H9 (cell line): ENCODE data around the gene RPS8. TPM values are rescaled to one million over a fixed set of nuclear protein-coding genes. Genes with fewer than 3 reads are reported as not detected.

Experiments
- DNase-seq: peaks from one replicate; pipeline ENCODE4 v3.0.0-alpha.2; 2017
- H2AFZ ChIP-seq: one replicate; pipeline ENCODE4 v1.6.1; 2013; ENCODE audit warnings: mild to moderate bottlenecking, low read length, control low read depth, moderate library complexity
- H2AK5ac ChIP-seq: 2 replicates; pipeline ENCODE4 v1.6.1; 2013; ENCODE audit warnings: low read length, control low read depth, mixed read lengths; ENCODE audit not compliant: insufficient read length
- H2BK120ac ChIP-seq: one replicate; pipeline ENCODE4 v1.6.1; 2013; ENCODE audit warnings: low read depth, mild to moderate bottlenecking, low read length, control low read depth, inconsistent platforms; ENCODE audit not compliant: poor library complexity, severe bottlenecking
- H2BK12ac ChIP-seq: 2 replicates; pipeline ENCODE4 v1.6.1; 2013; ENCODE audit warnings: low read length, control low read depth, mixed read lengths, low read depth; ENCODE audit not compliant: insufficient read length
- H2BK15ac ChIP-seq: 2 replicates; pipeline ENCODE4 v1.6.1; 2013; ENCODE audit warnings: low read depth, low read length, control low read depth
- H2BK20ac ChIP-seq: one replicate; pipeline ENCODE4 v1.6.1; 2013; ENCODE audit warnings: low read depth, mild to moderate bottlenecking, low read length, control low read depth, inconsistent platforms; ENCODE audit not compliant: poor library complexity, severe bottlenecking
- H2BK5ac ChIP-seq: 2 replicates; pipeline ENCODE4 v1.6.1; 2013; ENCODE audit warnings: low read length, control low read depth, mixed read lengths; ENCODE audit not compliant: insufficient read length
- H3K14ac ChIP-seq: 2 replicates; pipeline ENCODE4 v1.6.1; 2013; ENCODE audit warnings: low read length, control low read depth; ENCODE audit not compliant: insufficient read depth
- H3K18ac ChIP-seq: 2 replicates; pipeline ENCODE4 v1.6.1; 2013; ENCODE audit warnings: low read depth, mild to moderate bottlenecking, mixed read lengths, low read length, control low read depth; ENCODE audit not compliant: insufficient read length
- H3K23ac ChIP-seq: 2 replicates; pipeline ENCODE4 v1.6.1; 2013; ENCODE audit warnings: low read length, control low read depth, mixed read lengths, low read depth; ENCODE audit not compliant: insufficient read length
- H3K23me2 ChIP-seq: 2 replicates; pipeline ENCODE4 v1.6.1; 2013; ENCODE audit warnings: low read depth, mild to moderate bottlenecking, mixed read lengths, low read length, control low read depth; ENCODE audit not compliant: insufficient read length, poor library complexity, severe bottlenecking
- H3K27ac ChIP-seq: 2 replicates; pipeline ENCODE4 v1.5.1; 2013; ENCODE audit warnings: low read length, control low read depth, mixed read lengths, low read depth; ENCODE audit not compliant: insufficient read length
- H3K27me3 ChIP-seq: 2 replicates; pipeline ENCODE4 v1.6.1; 2013; ENCODE audit warnings: low read length, control low read depth, inconsistent platforms; ENCODE audit not compliant: insufficient read depth
- H3K4ac ChIP-seq: 2 replicates; pipeline ENCODE4 v1.6.1; 2013; ENCODE audit warnings: low read depth, mild to moderate bottlenecking, control low read depth, inconsistent platforms, low read length, moderate library complexity
- H3K4me1 ChIP-seq: 2 replicates; pipeline ENCODE4 v1.6.1; 2013; ENCODE audit warnings: low read length, control low read depth, inconsistent platforms; ENCODE audit not compliant: insufficient read depth
- H3K4me2 ChIP-seq: 2 replicates; pipeline ENCODE4 v1.6.1; 2013; ENCODE audit warnings: low read length, control low read depth, mixed read lengths; ENCODE audit not compliant: insufficient read length, insufficient read depth
- H3K56ac ChIP-seq: 2 replicates; pipeline ENCODE4 v1.6.1; 2013; ENCODE audit warnings: low read depth, mild to moderate bottlenecking, mixed read lengths, low read length, control low read depth; ENCODE audit not compliant: insufficient read length
- H3K79me1 ChIP-seq: 2 replicates; pipeline ENCODE4 v1.6.1; 2013; ENCODE audit warnings: low read depth, mild to moderate bottlenecking, moderate library complexity, low read length, control low read depth, inconsistent platforms; ENCODE audit not compliant: insufficient read depth, poor library complexity, severe bottlenecking
- H3K79me2 ChIP-seq: 2 replicates; pipeline ENCODE4 v1.6.1; 2013; ENCODE audit warnings: low read length, control low read depth, inconsistent platforms; ENCODE audit not compliant: insufficient read depth
- H3K9ac ChIP-seq: 2 replicates; pipeline ENCODE4 v1.6.1; 2013; ENCODE audit warnings: low read length, control low read depth, mixed read lengths; ENCODE audit not compliant: insufficient read length; ENCODE audit errors: extremely low read depth
- H3K9me3 ChIP-seq: one replicate; pipeline ENCODE4 v1.6.1; 2013; ENCODE audit warnings: low read depth, low read length, inconsistent platforms; ENCODE audit not compliant: control insufficient read depth
- H3T11ph ChIP-seq: one replicate; pipeline ENCODE4 v1.6.1; 2013; ENCODE audit warnings: mild to moderate bottlenecking, low read length, control low read depth, inconsistent platforms
- H4K20me1 ChIP-seq: one replicate; pipeline ENCODE4 v1.6.1; 2013; ENCODE audit not compliant: control insufficient read depth, insufficient read length, insufficient read depth
- H4K5ac ChIP-seq: 2 replicates; pipeline ENCODE4 v1.6.1; 2013; ENCODE audit warnings: low read depth, mild to moderate bottlenecking, mixed read lengths, low read length, control low read depth; ENCODE audit not compliant: insufficient read length
- H4K8ac ChIP-seq: replicated peaks from 2 replicates; pipeline ENCODE4 v1.6.1; 2013; ENCODE audit warnings: low read length, control low read depth, mixed read lengths, low read depth; ENCODE audit not compliant: insufficient read length
- H4K91ac ChIP-seq: 2 replicates; pipeline ENCODE4 v1.6.1; 2013; ENCODE audit warnings: low read depth, mild to moderate bottlenecking, moderate library complexity, mixed read lengths, low read length, control low read depth; ENCODE audit not compliant: insufficient read length
- H3K27ac Mint-ChIP-seq, 3 experiments: 2 replicates in 2 of 3; 3 replicates in 1 of 3; pipeline ENCODE4 v1.8.0; 2020 to 2021; ENCODE audit warnings: mixed read lengths in 3 of 3, mild to moderate bottlenecking in 1 of 3, moderate library complexity in 1 of 3
- H3K27me3 Mint-ChIP-seq: 2 replicates; pipeline ENCODE4 v1.8.0; 2021; ENCODE audit warnings: low read depth, mild to moderate bottlenecking, moderate library complexity, mixed read lengths
- H3K36me3 Mint-ChIP-seq, 3 experiments: 2 replicates in 2 of 3; 3 replicates in 1 of 3; pipeline ENCODE4 v1.8.0; 2020 to 2021; ENCODE audit warnings: low read depth in 3 of 3, mixed read lengths in 3 of 3; ENCODE audit not compliant: insufficient read depth in 1 of 3
- H3K4me1 Mint-ChIP-seq, 2 experiments: 2 replicates each; pipeline ENCODE4 v1.8.0; 2020; ENCODE audit warnings: mixed read lengths in 2 of 2
- H3K4me3 Mint-ChIP-seq, 2 experiments: 2 replicates in 1 of 2; 3 replicates in 1 of 2; pipeline ENCODE4 v1.8.0; 2020 to 2021; ENCODE audit warnings: mild to moderate bottlenecking in 2 of 2, mixed read lengths in 2 of 2, moderate library complexity in 1 of 2
- H3K9me3 Mint-ChIP-seq, 2 experiments: 2 replicates in 1 of 2; 3 replicates in 1 of 2; pipeline ENCODE4 v1.8.0; 2020; ENCODE audit warnings: mild to moderate bottlenecking in 2 of 2, mixed read lengths in 2 of 2, moderate library complexity in 1 of 2
- WGBS: extraction: QIAGEN DNeasy Blood & Tissue Kit; methylation state at CpG from one replicate; pipeline ENCODE4 v1.1.7; 2013; ENCODE audit warnings: missing lambda C conversion rate, low lambda C conversion rate, mixed read lengths; ENCODE audit not compliant: insufficient read length; ENCODE audit errors: extremely low coverage; 5-methylcytosine and 5-hydroxymethylcytosine counted together
- total RNA-seq: library from RNA; stranded (reverse); gene quantifications from 2 replicates; pipeline ENCODE4 v1.2.1, GENCODE V29; 2021
- TF ChIP-seq, protein P1 (sequence below): fragments of 200-600 bp; sonication (generic); conservative IDR thresholded peaks from 3 replicates; pipeline ENCODE4 v1.8.0; 2021; ENCODE audit warnings: antibody characterized with exemption, mild to moderate bottlenecking

The RPS8 gene
- total RNA-seq, 1 experiment from 2014 or later = 2,591 TPM

DNA sequence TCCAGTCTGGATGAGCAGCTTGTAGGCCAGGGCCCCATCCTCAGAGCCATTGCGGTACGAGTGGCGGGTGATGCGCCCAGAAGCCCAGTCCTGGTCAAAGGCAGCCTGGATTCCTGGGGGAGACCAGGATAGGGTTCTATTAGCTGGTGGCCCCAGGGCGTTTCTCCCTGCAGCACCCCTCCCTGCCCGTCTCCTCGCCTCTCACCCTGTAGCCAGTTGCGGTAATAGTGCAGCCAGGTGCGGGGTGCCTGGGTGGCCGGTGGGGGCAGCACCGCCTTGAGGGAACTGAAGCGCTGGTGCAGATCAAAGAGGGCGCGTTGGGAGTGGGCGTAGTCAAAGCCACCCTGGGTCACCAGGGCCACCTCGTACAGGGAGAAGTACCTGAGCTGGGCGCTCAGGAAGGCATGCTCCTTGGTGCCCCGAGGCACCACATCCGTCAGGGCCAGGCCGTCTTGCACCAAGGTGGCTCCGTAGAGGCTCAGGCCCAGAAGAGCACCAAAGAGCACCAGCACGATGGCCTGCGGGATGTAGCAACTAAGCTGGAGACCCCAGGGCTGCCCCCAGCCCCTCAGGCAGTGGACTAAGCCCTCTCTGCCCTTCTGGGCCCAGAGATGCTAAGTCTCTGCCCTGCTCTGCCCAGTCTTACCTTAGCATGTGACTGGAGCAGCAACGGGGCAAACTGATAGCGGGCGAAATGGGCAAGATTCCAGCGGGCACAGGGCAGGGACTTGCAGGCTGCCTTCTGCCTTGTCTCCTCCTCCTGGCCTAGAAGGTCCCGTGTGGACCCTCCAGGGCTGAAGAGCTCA lies 52.1 kb downstream of the RPS8 start:
- Histone ChIP-seq H3K4ac (no peak overlapping the region), H4K8ac (no peak overlapping the region), H3K4me1 (no peaks in the 10 kb centered on the region; the same call in 1 of the 2 replicates), H3K4me2 (no peak overlapping the region), H2BK20ac (no peak overlapping the region), H4K91ac (no peak overlapping the region), H3K27me3 (no peaks in the 10 kb centered on the region), H2BK5ac (no peak overlapping the region), H3K23me2 (no peaks in the 10 kb centered on the region), H2AFZ (no peak overlapping the region), H3K18ac (no peak overlapping the region), H3K9me3 (no peaks in the 10 kb centered on the region), H3K23ac (no peak overlapping the region), H2BK15ac (no peak overlapping the region), H3K79me1 (no peaks in the 10 kb centered on the region), H2BK12ac (no peak overlapping the region), H3T11ph (no peak overlapping the region), H4K20me1 (no peaks in the 10 kb centered on the region), H3K9ac (no peak overlapping the region), H4K5ac (no peak overlapping the region), H3K56ac (no peak overlapping the region), H3K27ac (no peak overlapping the region), H2BK120ac (no peak overlapping the region), H3K79me2 (no peaks in the 10 kb centered on the region), H3K14ac (no peak overlapping the region), H2AK5ac (no peak overlapping the region)
- peaks cover 10 to 18% of the 10 kb centered on the region in 2 experiments for H3K4me1 Mint-ChIP-seq
- no peaks in the 10 kb centered on the region for H3K9me3 Mint-ChIP-seq
- no peak overlapping the region for H3K4me3 Mint-ChIP-seq
- no peak overlapping the region for H3K27ac Mint-ChIP-seq
- no peaks in the 10 kb centered on the region; the same call in 1 of the 2 replicates for H3K27me3 Mint-ChIP-seq
- peak; percentile 87 for DNase-seq
- no peaks in the 10 kb centered on the region for H3K36me3 Mint-ChIP-seq
- TF ChIP-seq, protein P1, sequence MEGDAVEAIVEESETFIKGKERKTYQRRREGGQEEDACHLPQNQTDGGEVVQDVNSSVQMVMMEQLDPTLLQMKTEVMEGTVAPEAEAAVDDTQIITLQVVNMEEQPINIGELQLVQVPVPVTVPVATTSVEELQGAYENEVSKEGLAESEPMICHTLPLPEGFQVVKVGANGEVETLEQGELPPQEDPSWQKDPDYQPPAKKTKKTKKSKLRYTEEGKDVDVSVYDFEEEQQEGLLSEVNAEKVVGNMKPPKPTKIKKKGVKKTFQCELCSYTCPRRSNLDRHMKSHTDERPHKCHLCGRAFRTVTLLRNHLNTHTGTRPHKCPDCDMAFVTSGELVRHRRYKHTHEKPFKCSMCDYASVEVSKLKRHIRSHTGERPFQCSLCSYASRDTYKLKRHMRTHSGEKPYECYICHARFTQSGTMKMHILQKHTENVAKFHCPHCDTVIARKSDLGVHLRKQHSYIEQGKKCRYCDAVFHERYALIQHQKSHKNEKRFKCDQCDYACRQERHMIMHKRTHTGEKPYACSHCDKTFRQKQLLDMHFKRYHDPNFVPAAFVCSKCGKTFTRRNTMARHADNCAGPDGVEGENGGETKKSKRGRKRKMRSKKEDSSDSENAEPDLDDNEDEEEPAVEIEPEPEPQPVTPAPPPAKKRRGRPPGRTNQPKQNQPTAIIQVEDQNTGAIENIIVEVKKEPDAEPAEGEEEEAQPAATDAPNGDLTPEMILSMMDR = peak; percentile 61
- WGBS = no CpG with 5 or more reads among the region's 28 CpGs
